Vagina (tissue), 2 donors: Measurements from ENCODE around the gene HTR2B. TPM values are rescaled to one million over a fixed set of nuclear protein-coding genes. Genes with fewer than 3 reads are reported as not detected.
"Not testable (repeated sequence)": the region's sequence is repeated elsewhere in the genome, so short reads cannot be mapped to it uniquely, and the experiment has no call there.

Experiments used
- DNase-seq, 2 donors: peaks; one replicate each; pipeline ENCODE4 v3.0.0-alpha.2; 2017; ENCODE audit errors: extremely low spot score in 2 of 2
- H3K27ac ChIP-seq: fragments of 200-600 bp; sonication (generic); one replicate; pipeline ENCODE4 v1.5.1; 2019
- H3K27me3 ChIP-seq: fragments of 200-600 bp; sonication (generic); one replicate; pipeline ENCODE4 v1.5.1; 2019
- H3K36me3 ChIP-seq, 2 donors: fragments of 200-600 bp; sonication (generic); one replicate each; pipeline ENCODE4 v1.5.1; 2017 to 2019
- H3K4me1 ChIP-seq: fragments of 200-600 bp; sonication (generic); one replicate; pipeline ENCODE4 v1.5.1; 2019
- H3K4me3 ChIP-seq, 2 donors: fragments of 200-600 bp; sonication (generic); 1 replicate in 1 of 2; 2 replicates in 1 of 2; pipeline ENCODE4 v1.5.1; 2016 to 2019
- H3K9me3 ChIP-seq: fragments of 200-600 bp; sonication (generic); one replicate; pipeline ENCODE4 v1.5.1; 2019
- CTCF ChIP-seq, 3 experiments: fragments of 450-650 bp in 2 of 3; fragments of 200-600 bp in 1 of 3; sonication (generic) in 1 of 3; IDR thresholded peaks; one replicate each; pipeline ENCODE4 v1.5.1; 2017 to 2019; ENCODE audit warnings: antibody characterized with exemption in 3 of 3, mild to moderate bottlenecking in 2 of 3, moderate library complexity in 2 of 3
- POLR2A ChIP-seq, 2 donors: fragments of 450-650 bp; IDR thresholded peaks; one replicate each; pipeline ENCODE4 v1.6.1; 2017; ENCODE audit warnings: antibody characterized with exemption in 2 of 2, mild to moderate bottlenecking in 2 of 2, moderate library complexity in 2 of 2
- POLR2AphosphoS5 ChIP-seq, 2 donors: sonication (generic); formaldehyde crosslinking; IDR thresholded peaks; one replicate each; pipeline ENCODE4 v1.9.0; 2017; ENCODE audit warnings: antibody characterized with exemption in 2 of 2, mild to moderate bottlenecking in 2 of 2, low read depth in 1 of 2; ENCODE audit not compliant: insufficient read depth in 1 of 2
- intact Hi-C: fragments of 100-400 bp; cut with DNase I; formaldehyde crosslinking; loops from one replicate; pipeline ENCODE4 v1.15.1; 2023
- total RNA-seq: library from RNA; depleted of rRNA; stranded (reverse); fragments of >200 nt; gene quantifications from one replicate; pipeline ENCODE4 v1.2.3, GENCODE V29; 2016

The HTR2B gene
- total RNA-seq, 1 donor from 2014 or later, result 0.49 TPM

DNA sequence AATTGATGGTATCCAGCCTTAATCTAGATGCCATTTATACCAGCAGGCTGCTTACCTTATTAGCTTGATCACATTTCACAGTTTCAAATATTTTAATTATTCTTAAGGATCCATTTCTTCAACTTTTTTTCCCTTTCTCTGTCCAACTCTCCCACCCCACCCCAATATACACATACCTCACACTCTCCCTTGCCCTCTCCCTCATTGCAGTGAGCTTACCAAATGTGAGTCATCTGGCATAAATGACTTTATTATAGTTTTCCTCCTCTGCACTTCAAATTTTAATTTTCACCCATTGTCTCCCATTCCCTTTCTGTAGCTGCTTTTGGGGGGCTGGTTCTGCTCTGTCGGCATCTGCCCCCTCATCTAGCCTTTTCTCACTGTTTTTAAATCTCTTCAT lies 12.9 kb downstream of the HTR2B start:
- Histone ChIP-seq H3K27ac (no peak overlapping the region), H3K9me3 (no peaks in the 10 kb centered on the region), H3K27me3 (no peaks in the 10 kb centered on the region), H3K4me1 (peaks cover 9% of the 10 kb centered on the region), H3K36me3 (peaks cover 0 to 17% of the 10 kb centered on the region in 2 donors), H3K4me3 (no peak overlapping the region)
- DNase-seq, result no peak
- intact Hi-C loops, result no loop called here
- TF ChIP-seq CTCF (IDR thresholded peaks at IDR 0.05) (no peak), POLR2AphosphoS5 (IDR thresholded peaks at IDR 0.05; ENCODE audit: insufficient read depth in 1 of 2, low read depth in 1 of 2) (no peak), POLR2A (IDR thresholded peaks at IDR 0.05) (no peak)

- Histone ChIP-seq H3K4me1 (peaks cover 9% of the 10 kb centered on the region), H3K4me3 (no peak overlapping the region), H3K27ac (no peak overlapping the region), H3K27me3 (no peaks in the 10 kb centered on the region), H3K36me3 (peaks cover 0 to 17% of the 10 kb centered on the region in 2 donors), H3K9me3 (no peaks in the 10 kb centered on the region)
- intact Hi-C loops, result no loop called here
- no peak for DNase-seq
- TF ChIP-seq CTCF (IDR thresholded peaks at IDR 0.05) (peak in 1 of 3 experiments; percentile 30), POLR2A (IDR thresholded peaks at IDR 0.05) (no peak)
Measured at GRCh38 chr2:231110551-231110950, 14.3 kb downstream of the HTR2B start.

GRCh38 chr2:231104115-231104713 lies 20.6 kb downstream of the HTR2B start:
- H3K27ac ChIP-seq, result no peak overlapping the region
- intact Hi-C loops, result loop anchor here (2.0 to 10.0 kb wide), 2 partner anchors 87 to 311 kb away; no protein-coding TSS in a partner anchor
- H3K36me3 ChIP-seq, result peaks cover 0 to 27% of the 10 kb centered on the region in 2 donors
- H3K9me3 ChIP-seq, result peaks cover 13% of the 10 kb centered on the region
- no peak for DNase-seq
- H3K4me3 ChIP-seq, result no peak overlapping the region
- H3K27me3 ChIP-seq, result no peaks in the 10 kb centered on the region
- H3K4me1 ChIP-seq, result no peaks in the 10 kb centered on the region
- TF ChIP-seq POLR2A (IDR thresholded peaks at IDR 0.05) (no peak), POLR2AphosphoS5 (IDR thresholded peaks at IDR 0.05; ENCODE audit: insufficient read depth in 1 of 2, low read depth in 1 of 2) (peak in 1 of 2 donors; percentile 41), CTCF (IDR thresholded peaks at IDR 0.05) (peak; percentile 75 to 89 (median 81))

- no peaks in the 10 kb centered on the region for H3K27me3 ChIP-seq
- TF ChIP-seq POLR2A (IDR thresholded peaks at IDR 0.05) (no peak), POLR2AphosphoS5 (IDR thresholded peaks at IDR 0.05; ENCODE audit: insufficient read depth in 1 of 2, low read depth in 1 of 2) (no peak), CTCF (IDR thresholded peaks at IDR 0.05) (no peak)
- H3K4me1 ChIP-seq, result no peaks in the 10 kb centered on the region
- peaks cover 17% of the 10 kb centered on the region for H3K9me3 ChIP-seq
- H3K27ac ChIP-seq, result no peak overlapping the region
- DNase-seq, result no peak
- intact Hi-C loops, result loop anchor here (10.0 kb wide), 1 partner anchor 312 kb away; no protein-coding TSS in a partner anchor
- no peak overlapping the region for H3K4me3 ChIP-seq
- H3K36me3 ChIP-seq, result peaks cover 0 to 31% of the 10 kb centered on the region in 2 donors
Measured at GRCh38 chr2:231102772-231103171, 22.1 kb downstream of the HTR2B start.

DNA sequence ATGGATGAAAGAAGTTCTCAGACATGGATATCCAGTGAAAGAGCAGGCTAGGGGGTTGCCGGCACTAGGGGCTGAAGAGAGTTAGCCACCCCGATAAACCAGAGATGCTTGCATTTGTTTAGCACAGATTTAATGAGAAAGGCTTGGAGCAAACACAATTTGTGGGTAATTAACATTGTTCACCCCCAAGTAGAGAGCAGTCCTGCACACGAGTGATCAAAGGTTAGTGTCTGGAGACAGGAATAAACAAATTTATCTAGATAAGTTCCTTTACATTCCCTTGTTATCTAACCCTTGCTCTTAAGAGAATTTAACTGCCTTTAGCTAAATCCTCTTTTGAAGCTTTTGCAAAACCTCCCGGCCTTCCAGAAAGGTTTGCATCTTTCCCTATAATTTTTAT lies 23.9 kb downstream of the HTR2B start:
- TF ChIP-seq POLR2A (IDR thresholded peaks at IDR 0.05), result no peak

DNA sequence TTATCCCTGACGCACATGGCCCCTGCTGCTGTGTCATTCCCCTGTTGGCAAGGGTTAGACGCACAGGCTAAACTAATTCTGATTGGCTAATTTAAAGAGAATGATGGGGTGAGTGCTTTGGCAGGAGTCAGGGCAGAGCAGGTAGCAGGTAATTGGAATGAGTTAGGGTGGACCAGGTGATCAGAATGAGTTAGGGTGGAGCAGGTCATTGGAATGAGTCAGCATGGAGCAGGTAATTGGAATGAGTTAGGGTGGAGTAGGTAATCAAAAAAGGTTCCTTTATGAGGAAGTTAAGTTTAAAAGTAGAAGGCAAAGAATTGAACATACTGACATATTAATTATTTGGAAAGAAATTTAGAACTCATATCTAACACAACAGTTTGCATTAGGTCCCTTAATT lies 24.5 kb downstream of the HTR2B start:
- not testable (repeated sequence) for H3K27ac ChIP-seq, H3K27me3 ChIP-seq, H3K4me3 ChIP-seq, DNase-seq, H3K4me1 ChIP-seq
- intact Hi-C loops, result loop anchor here (10.0 kb wide), 1 partner anchor 314 kb away; no protein-coding TSS in a partner anchor
- Histone ChIP-seq H3K36me3 (peaks cover 0 to 49% of the 10 kb centered on the region in 2 donors), H3K9me3 (peaks cover 17% of the 10 kb centered on the region)

More for the DNA sequence above, 23.9 kb downstream of the HTR2B start:
- H3K9me3 ChIP-seq, result peaks cover 17% of the 10 kb centered on the region
- no peaks in the 10 kb centered on the region for H3K27me3 ChIP-seq
- H3K36me3 ChIP-seq, result peaks cover 0 to 45% of the 10 kb centered on the region in 2 donors
- DNase-seq, result no peak
- no peak overlapping the region for H3K27ac ChIP-seq
- intact Hi-C loops, result loop anchor here (10.0 kb wide), 1 partner anchor 314 kb away; no protein-coding TSS in a partner anchor
- H3K4me3 ChIP-seq, result no peak overlapping the region
- no peaks in the 10 kb centered on the region for H3K4me1 ChIP-seq
